HCT116 (cell line): ENCODE measurements around the gene BHMT.

ENCODE experiments used
- CTCF ChIP-seq, 3 experiments: fragments of 200-600 bp in 1 of 3; sonication (generic) in 1 of 3; IDR thresholded peaks in 2 of 3; conservative IDR thresholded peaks in 1 of 3; 2 replicates each; pipeline ENCODE4 v1.5.1; 2012 to 2017; ENCODE audit warnings: low read depth in 2 of 3, low read length in 2 of 3, antibody characterized with exemption in 1 of 3, borderline replicate concordance in 1 of 3, control low read depth in 1 of 3, mild to moderate bottlenecking in 1 of 3, mixed read lengths in 1 of 3, mixed run types in 1 of 3, moderate library complexity in 1 of 3; ENCODE audit not compliant: insufficient read depth in 1 of 3
- EZH2 ChIP-seq: fragments of 200-600 bp; sonication (generic); IDR thresholded peaks from 2 replicates; pipeline ENCODE4 v1.6.1; 2017; ENCODE audit warnings: antibody characterized with exemption, mixed run types
- EZH2phosphoT487 ChIP-seq: fragments of 200-600 bp; IDR thresholded peaks from 2 replicates; pipeline ENCODE4 v1.6.1; 2018; ENCODE audit warnings: antibody characterized with exemption, borderline replicate concordance
- JUND ChIP-seq: IDR thresholded peaks from 2 replicates; pipeline ENCODE4 v1.6.1; 2012
- MAX ChIP-seq: IDR thresholded peaks from 2 replicates; pipeline ENCODE4 v1.6.1; 2012
- POLR2A ChIP-seq: IDR thresholded peaks from 2 replicates; pipeline ENCODE4 v1.7.0; 2011; ENCODE audit warnings: borderline replicate concordance; ENCODE audit not compliant: insufficient read depth, insufficient read length; ENCODE audit errors: extremely low read depth
- POLR2AphosphoS5 ChIP-seq: IDR thresholded peaks from 2 replicates; pipeline ENCODE4 v1.6.1; 2011; ENCODE audit warnings: mild to moderate bottlenecking, low read depth, low read length, moderate library complexity
- SIN3A ChIP-seq: IDR thresholded peaks from 2 replicates; pipeline ENCODE4 v1.6.1; 2012; ENCODE audit warnings: low read depth
- TF ChIP-seq, protein P1 (sequence below): IDR thresholded peaks from 2 replicates; pipeline ENCODE4 v1.6.1; 2011; ENCODE audit warnings: mild to moderate bottlenecking, low read length, moderate library complexity; ENCODE audit not compliant: insufficient replicate concordance; ENCODE audit errors: extremely low read depth

DNA sequence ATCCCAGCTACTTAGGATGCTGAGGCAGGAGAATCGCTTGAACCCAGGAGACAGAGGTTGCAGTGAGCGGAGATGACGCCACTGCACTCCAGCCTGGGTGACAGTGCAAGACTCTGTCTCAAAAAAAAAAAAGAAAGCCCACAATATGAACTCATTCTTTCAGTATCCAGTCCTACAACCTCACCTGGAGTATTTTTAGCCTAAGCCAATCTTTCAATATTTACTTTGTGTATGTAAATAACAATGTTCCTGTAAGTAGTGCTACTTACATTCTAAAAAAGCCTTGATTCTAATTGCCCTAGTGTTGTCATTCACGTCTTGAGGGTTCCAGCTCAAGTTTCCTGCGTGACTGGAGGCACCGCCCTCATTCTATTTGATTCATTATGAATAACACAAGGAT lies 62.0 kb downstream of the BHMT start:
- TF ChIP-seq CTCF (IDR thresholded peaks at IDR 0.05 in 2 of 3, conservative IDR thresholded peaks at IDR 0.05 in 1 of 3; ENCODE audit: borderline replicate concordance in 1 of 3, insufficient read depth in 1 of 3, low read depth in 2 of 3, low read length in 2 of 3) (no peak), EZH2 (no peak), SIN3A (no peak), EZH2phosphoT487 (no peak), POLR2A (no peak), JUND (no peak), POLR2AphosphoS5 (no peak), MAX (no peak)
- TF ChIP-seq, protein P1, sequence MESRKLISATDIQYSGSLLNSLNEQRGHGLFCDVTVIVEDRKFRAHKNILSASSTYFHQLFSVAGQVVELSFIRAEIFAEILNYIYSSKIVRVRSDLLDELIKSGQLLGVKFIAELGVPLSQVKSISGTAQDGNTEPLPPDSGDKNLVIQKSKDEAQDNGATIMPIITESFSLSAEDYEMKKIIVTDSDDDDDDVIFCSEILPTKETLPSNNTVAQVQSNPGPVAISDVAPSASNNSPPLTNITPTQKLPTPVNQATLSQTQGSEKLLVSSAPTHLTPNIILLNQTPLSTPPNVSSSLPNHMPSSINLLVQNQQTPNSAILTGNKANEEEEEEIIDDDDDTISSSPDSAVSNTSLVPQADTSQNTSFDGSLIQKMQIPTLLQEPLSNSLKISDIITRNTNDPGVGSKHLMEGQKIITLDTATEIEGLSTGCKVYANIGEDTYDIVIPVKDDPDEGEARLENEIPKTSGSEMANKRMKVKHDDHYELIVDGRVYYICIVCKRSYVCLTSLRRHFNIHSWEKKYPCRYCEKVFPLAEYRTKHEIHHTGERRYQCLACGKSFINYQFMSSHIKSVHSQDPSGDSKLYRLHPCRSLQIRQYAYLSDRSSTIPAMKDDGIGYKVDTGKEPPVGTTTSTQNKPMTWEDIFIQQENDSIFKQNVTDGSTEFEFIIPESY: no peak
